Tongue (tissue), 2 donors: Measurements from ENCODE around the gene SRGAP2B. TPM values are rescaled to one million over a fixed set of nuclear protein-coding genes. Genes with fewer than 3 reads are reported as not detected.
"Not testable (repeated sequence)": the region's sequence is repeated elsewhere in the genome, so short reads cannot be mapped to it uniquely, and the experiment has no call there.

ENCODE experiments used
- DNase-seq: peaks from one replicate; pipeline ENCODE4 v3.0.0-alpha.2; 2015
- total RNA-seq: library from RNA; depleted of rRNA; stranded (reverse); fragments of >200 nt; gene quantifications from one replicate; pipeline ENCODE4 v1.2.3, GENCODE V29; 2014

SRGAP2B gene
- total RNA-seq = 36.7 TPM

DNA sequence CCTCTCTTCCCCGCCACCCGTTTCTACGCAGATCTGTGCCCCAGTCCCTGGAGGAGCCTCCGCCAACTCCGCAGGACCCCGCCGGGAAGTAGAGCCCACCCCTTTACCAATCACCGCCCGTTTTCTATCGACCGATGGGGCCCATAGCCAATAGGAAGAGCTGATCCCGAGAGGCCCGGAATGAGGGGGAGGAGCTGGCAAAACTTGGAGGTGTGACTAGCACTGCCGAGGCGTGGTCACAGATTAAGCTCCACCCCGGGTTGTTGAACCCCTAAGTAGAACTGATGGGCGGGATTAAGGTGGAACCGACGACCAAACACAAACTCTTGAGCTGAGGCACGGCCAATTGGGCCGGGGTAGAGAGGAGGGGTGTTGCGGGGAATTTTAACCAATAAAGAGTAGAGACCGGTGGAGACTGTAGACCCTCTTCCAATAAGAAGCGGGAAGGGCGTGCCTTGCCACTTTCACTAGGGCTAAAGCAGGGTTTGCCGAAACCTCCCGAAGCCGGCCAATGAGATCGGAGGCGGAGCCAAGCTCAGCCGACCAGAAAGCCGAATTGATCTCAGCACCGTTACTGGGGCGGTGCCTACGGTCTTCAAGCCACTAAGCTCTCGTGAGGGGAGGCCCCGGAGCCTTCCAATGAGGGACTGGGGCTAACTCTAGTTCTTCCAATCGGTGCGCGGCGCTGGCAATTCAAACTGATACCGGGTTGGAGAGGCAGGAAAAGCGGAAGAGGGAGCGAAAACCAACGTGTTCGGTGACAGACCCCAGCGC lies at the start of gene SRGAP2B, which contains the start of gene FAM72D:
TSS of gene SRGAP2B (minus strand) at position 45 of the 774 bp plus-strand sequence. CDS start 2,427 bp downstream, outside the sequence.
TSS of gene FAM72D (plus strand) at position 691 of the 774 bp plus-strand sequence. CDS start 874 bp downstream, outside the sequence.
- not testable (repeated sequence) for DNase-seq

DNA sequence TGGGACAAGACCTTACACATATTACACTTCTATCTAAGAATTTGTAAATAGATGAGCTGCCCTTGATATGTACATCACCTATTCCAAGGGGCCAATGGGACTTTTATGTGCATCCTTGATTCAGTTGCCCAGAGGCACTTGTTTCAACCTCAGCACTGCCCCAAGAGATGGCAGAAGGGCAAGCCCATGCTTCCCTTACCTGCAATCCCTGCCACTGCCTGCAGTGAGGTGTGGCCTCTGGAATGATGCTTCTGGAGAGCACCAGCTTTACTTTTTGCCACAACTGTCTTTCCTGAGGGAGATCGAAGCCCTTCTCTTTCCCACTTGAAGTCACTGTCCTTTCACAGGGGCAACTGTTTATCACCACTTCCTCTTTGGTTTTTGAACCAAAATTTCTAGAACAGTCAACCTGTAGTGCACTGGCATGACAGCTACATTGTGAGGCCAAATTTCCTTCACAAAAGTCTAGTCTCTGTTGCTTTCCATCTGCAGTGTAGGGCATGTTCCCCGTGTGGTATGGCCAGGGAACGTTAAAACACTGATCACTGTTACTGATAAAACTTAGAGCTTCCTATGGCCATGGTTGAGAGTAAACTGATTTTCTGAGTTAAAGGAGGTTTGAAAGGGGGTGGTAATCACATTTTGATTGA lies 49.3 kb upstream of the SRGAP2B start:
- DNase-seq = not testable (repeated sequence)

DNA sequence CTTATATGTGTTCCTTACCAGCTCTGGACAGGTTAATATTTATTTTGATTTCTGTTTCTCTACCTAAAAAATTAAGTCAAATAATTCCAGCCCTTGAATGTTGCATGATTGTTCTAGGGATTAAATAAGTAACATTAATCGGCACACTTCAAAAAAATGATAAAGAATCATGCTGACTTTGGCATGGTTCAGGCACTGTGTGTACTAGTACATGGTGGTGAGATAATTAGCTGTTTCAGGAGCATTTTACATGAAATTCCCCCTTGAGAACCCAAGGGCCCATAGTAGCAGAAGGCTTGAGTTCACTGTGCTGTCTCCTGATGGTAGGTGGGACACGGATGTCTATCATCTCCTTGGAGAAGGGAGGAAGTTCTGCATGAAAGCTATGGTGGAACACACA lies 45.4 kb upstream of the SRGAP2B start:
- not testable (repeated sequence) for DNase-seq

DNA sequence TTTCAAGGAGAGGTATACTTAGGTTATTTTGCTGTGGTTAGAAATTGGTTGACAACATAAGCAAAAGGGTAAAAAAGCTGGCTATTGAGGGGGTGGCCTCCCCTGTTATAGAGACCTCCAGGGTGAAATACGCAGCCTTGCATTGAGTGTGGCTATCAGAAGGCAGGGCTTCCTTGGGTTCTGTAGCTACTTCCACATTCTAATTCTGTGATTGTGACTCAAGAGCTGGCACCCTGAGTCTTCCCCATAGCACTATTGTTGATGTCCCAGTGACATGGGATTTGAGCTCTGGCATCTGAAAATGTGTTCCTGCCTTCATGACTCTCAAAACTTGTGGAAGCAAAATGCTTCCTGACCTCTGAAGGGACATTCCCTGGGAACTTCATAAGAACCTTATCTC lies 39.3 kb upstream of the SRGAP2B start:
- not testable (repeated sequence) for DNase-seq

DNA sequence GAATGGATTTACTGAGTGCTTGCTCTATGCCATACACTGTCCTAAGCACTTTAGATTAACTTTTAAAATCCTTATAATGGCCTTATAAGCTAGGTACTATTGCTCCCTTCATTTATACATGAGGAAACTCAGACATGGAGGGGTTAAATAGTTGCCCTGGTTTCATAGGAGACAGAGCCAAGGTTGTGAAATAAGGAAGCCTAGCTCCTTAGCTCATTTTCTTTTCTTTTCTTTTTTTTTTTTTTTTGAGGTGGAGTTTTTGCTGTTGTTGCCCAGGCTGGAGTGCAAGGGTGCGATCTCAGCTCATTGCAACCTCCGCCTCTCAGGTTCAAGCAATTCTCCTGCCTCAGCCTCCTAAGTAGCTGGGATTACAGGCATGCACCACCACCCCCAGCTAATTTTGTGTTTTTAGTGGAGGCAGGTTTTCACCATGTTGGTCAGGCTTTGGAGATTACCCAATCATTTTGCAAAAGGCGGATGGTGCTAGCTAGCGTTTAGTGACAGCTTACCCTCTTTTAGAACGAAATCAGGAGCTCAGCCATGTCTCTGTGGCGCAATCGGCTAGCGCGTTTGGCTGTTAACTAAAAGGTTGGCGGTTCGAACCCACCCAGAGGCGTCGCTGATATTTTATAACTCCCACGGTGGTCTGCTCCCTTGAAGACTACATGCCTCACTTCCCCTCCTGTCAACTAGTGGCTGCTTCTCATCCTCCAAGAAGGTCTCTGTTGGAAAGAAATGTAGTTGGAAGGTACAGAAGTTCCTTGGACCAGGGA lies 33.8 kb upstream of the SRGAP2B start:
- DNase-seq = not testable (repeated sequence)

DNA sequence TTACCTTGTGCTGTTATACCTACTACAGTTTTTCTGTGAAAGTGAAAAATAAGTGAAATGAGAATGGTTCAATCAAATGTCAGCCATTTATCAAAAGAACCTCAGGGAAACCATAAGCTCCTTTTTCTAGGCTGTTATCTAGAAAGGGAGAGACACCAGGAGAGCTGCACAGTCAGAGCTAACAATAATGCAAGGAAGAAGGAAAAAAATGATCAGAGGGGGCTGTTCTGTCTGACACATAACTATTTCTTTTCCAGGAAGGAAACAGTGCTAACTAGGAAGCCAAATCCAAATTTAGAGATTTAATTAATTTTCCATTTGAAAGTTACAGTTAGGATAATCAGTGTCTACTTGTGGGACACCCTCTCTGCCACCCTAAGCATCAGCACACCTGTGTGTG lies 32.0 kb upstream of the SRGAP2B start:
- DNase-seq = not testable (repeated sequence)

DNA sequence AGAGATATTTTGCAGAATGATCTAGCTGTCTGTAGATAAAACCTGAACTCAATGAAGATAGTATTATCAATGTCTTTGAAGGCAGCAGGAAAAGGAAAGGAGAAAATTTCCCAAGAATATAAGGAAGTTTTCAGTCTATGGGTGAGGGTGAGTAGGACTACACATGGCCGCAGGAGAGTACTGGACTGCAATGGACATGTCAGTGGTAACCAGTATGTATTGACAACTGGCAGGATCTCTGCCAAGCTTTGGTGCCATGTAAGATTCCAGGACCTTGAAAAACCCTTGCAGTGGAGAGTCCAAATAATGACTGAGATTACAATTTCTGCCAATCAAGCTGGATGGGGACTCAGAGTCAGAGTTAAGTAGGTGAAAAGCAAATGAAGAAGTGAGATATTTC lies 30.0 kb upstream of the SRGAP2B start:
- DNase-seq = not testable (repeated sequence)

DNA sequence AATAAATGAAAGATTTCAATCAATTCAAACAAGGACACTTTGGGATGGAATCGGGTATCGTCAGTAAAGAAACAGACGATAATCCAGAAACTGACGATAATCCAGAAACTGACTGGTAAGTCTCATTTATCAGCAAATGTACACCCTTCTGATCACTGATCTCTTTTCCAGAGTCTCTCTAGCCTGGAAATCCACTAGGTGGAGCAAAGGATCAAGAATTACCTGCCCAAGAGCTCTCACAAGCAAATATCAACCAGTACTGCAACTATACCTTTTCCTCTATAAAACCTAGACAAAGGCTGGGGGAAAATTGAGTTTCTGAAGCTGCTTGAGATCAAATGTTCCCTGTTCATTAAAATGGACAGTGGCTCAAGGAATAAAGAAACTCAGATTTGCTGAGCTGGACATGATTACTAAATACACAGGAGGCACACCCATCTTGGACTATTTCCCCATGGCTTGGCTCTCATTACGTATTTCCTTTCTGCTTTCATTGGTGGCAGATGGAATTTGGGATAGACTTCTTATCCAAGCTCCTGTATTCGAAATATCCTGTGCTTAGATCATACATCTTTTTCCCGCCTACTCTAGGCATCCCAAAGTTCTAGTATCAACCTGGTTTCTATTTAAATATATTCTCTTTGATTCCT lies 29.0 kb upstream of the SRGAP2B start:
- not testable (repeated sequence) for DNase-seq

DNA sequence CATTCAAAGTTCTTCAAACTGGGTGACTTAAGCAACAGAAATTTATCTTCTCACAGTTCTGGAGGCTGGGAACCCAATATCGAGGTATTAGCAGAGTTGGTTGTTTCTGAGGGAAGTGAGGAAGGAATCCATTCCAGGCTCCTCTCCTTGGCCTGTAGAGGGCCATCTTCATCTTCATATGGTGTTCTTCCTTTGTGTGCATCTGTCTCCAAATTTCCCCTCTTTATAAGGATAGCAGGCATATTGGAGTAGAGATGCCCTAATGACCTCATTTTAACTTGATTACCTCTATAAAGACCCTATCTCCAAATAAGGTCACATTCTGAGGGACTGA lies 27.9 kb upstream of the SRGAP2B start:
- DNase-seq = not testable (repeated sequence)

DNA sequence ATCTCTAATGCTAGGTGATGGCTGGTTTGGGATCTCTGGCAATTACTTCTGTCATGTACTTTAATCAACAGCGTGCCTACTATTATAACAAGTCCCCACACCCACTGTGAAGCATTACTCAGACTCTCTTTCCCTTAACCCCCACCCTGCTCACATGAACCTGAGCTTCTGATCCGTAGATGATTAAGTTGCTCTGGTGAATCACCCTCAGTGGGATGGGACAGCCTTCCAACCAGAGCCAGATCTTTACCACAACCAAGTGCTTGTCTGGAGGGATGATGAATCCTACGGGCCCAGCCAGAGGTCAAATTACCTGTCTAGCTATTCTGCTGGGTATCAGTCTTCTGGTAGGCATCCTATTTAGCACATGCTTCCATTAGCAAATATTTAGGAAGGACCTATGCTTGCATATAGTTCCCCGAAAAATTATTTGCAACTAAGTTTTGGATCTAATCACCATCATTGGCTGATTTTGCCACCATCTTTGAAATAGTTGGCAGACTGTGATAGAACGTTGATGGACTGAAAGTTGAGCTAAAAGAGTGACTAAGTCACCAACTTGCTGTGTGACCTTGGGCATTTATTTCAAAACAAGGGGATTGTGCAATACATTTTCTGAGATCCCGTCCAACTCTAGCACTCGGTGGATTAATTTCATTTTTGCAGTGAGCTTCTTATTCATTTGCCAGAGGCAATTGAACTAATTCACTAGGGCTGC lies 27.4 kb upstream of the SRGAP2B start:
- DNase-seq = not testable (repeated sequence)

DNA sequence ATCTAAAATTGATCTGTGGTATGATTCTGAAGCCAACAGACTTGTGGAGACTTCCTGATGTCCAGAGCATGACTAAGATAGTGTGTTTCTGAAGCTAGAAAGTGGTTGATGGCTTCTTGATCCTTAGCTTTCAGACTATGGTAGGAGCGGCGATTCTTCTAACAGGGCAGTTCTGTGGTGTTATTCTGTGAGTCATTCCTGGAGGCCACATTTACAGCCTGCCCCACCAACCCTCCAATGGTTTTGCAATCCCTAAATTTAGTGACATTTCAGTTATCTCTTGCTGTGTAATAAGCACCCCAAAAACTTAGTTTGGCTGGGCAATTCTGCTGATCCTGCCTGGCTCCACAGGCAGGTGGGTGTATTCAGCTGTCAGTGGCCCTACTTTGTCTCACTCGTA lies 24.7 kb upstream of the SRGAP2B start:
- DNase-seq = not testable (repeated sequence)

DNA sequence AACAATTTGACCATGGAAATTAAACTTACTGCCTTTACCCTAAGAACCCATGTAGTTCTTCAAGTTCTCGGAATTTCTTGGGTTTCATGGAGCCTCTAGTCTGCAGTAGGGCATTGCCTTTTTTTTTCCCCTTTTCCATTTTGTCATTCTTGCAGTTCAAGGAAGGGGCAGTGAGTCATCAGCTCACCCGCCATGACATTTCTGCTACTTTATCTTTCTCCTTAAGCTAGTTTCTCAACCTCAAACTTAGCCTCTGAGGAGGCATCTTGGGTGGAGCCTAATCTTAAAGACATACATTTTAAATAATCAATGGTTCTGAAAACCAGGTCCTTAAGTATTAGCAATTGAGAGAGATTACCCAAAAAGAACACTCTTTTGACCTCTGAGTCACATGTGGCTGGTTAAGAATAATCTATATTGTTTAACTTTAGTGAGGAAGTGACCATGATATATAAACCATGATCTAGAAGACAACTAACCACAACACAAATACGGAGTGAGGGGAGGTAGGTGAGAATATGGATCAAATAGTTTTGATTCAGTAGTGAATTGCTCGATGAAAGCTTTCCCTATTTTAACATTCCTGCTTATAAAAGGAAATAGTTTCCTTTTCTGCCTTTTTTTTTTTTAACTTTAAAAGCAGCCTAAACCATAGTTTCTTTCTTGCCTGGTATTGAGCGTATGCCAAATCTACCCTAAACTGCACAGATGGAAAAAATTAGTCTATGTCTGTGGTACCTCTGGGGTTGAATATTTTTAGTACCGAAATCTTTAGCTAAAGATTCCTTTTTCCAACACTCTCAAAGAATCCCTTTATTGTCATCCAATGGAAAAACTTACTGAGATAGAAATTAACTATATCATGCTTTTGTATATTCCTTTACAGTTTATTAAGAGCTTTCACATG lies 20.7 kb upstream of the SRGAP2B start:
- DNase-seq = not testable (repeated sequence)

DNA sequence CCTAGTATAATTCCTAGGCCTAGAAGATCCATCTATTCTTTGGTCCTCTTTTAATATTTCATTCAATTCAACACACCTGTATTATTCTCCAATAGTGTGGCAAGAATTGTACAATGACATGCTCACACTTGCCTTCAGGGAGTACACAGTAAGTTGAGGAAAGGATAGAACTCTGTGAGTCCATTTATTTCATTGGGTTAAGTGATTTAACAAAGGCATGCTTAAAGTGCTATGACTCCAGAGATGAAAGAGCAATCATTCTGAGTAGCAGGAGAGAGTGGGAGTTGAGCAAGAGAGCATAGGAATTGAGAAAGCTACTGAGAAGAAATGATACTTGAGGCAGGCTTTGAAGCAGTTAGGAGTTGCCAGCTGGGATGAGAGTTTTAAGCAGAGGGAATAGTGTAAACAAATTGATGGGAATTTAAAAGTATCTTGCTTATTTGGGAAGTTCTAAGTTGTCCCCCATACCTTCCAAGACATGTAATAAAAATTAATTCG lies 19.5 kb upstream of the SRGAP2B start:
- DNase-seq = not testable (repeated sequence)

DNA sequence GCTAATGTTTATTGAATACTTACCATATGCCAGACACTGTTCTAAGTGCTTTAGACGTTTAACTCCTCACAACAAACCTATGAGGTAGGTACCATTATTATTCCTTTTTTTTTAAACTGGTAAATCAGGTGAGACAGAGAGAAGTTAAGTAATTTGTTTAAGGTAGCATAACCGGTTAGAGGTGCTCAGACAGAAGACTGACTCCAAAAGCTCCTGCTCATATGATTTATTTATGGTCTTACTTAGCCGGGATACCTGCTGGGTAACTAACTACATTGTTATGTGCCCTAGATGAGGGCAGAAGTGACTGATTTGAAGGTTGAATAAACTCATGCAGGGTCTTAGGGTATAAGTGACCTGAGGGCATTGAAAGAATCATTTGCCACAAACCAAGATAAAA lies 17.6 kb upstream of the SRGAP2B start:
- DNase-seq = not testable (repeated sequence)

DNA sequence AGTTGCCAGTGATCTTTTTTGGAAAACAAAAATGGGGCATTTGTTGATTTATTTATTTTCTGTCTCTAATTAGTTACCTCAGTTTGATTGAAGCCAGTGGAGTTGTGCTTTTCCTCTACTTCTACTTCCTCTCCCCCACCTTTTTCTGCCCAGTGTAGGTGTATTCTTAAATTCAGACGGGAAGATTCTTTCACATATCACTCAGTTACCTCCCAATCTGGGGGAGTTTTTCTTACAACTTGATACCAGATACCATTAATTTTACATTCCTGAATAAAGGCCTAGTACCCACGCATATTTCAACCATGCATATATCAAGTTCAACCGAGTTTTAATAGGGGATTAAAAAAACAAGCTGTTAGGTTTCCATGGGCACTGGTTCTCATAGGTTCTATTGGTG lies 16.5 kb upstream of the SRGAP2B start:
- DNase-seq = not testable (repeated sequence)

DNA sequence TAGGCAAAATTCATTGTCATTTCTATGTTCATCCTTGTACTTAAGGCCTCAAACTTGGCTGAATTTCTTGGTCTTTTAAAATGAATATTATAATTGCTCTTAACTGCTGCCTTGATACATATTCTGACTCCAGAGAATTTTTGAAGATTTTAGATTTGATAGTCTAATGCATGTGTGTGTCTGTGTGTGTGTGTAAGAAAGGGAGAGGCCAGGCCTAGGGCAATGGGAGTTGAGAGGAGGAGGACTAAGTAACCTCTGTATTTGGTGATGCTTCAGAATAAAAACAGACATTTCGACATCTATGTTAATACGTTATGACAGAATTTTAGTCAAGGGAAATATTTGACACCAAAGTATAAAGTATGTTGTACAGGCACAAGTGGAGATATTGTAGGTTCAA lies 8.2 kb upstream of the SRGAP2B start:
- DNase-seq = not testable (repeated sequence)

DNA sequence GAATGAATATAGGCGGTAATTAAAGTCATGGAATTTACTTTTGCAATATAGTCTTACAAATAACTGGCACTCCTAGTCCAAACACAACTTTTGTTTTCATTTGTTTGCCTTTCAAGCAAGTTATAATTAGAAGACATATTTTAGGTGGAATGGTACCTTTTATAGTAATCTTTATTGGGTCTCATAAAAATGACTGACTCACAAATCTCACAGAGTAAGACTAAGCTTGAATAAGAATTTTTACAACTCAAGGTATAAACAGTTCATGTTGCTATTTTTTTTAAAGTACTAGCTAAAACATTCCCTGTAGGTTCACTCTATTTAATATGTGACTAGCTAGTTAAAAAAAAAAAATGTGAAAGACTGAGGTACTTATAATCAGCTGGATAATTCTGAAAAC lies 6.6 kb upstream of the SRGAP2B start:
- DNase-seq = not testable (repeated sequence)

DNA sequence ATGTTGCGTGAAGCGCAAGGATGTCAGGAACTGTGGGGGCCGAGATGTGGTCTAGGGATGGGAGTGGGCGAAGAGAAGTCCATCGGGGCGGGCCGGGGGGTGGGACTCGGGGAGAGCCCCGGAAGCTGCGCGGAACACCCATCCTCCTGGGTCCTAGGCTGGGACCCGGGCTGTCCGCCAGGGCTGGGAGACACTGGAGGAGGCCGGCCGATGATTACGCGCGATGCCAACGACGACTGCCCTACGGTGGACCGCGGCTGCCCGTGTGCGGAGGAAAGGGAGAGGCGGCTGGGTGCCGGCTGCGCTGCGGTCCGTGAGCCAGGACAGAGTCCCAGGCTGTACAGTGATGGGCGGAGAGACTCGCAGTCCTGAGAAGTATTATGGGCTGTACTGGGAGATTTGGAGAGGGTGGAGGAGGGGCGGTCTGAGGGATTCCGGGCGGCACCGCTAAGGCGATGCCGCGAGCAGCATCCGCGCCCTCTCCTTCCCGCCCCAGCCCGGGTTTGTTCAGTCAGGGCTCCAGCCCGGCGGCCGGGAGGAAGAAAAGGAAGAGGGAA lies 395 bp downstream of the SRGAP2B start:
- not testable (repeated sequence) for DNase-seq

DNA sequence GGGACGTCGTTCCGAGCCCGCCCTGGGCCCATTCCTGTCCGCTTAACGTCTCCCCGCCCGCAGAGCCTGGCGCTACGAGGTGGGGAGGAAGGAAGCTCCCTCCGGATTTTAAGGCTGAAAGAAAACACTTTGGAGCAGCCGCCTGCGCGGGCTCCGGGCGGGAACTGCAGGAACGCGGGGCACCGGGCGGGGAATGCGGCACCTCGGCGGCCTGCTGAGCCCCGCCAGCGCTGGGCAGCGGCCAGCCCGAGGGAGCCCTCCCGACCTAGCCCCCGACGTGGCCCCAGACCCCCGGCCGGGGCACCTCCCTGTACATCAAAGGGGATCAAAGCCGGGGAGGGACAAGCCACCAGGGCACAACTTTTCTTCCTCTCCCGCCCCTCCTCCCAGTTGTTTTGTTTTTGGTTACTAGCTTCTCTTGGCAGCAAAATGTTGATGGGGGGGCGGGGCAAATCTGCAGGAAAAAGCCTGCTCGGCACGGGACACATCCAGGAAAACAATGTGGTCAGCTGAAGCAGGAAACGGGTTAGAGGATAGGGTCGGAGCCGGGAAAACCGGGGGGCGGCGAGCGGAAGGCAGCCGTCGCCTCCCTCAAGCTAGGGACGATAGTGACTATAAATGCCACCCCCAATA lies 1.5 kb downstream of the SRGAP2B start:
- DNase-seq = peak; percentile 11
